Lower lobe of right lung (tissue), 2 donors: ENCODE data around the gene TM2D3. TPM values are rescaled to one million over a fixed set of nuclear protein-coding genes. Genes with fewer than 3 reads are reported as not detected.

ENCODE experiments used
- ATAC-seq, 2 donors: fragments of 200-7000 bp; cut with Tn5 transposase; one replicate each; pipeline ENCODE4 v1.9.1; 2020 to 2022; ENCODE audit warnings: mild to moderate bottlenecking in 2 of 2, moderate library complexity in 2 of 2
- DNase-seq: peaks from one replicate; pipeline ENCODE4 v3.0.0-alpha.2; 2020
- H3K27ac ChIP-seq: fragments of 200-600 bp; one replicate; pipeline ENCODE4 v1.8.0; 2022
- H3K27me3 ChIP-seq: fragments of 200-600 bp; one replicate; pipeline ENCODE4 v1.8.0; 2022; ENCODE audit warnings: low read depth
- H3K36me3 ChIP-seq: fragments of 200-600 bp; one replicate; pipeline ENCODE4 v1.8.0; 2022; ENCODE audit warnings: mild to moderate bottlenecking
- H3K4me1 ChIP-seq: fragments of 200-600 bp; one replicate; pipeline ENCODE4 v1.8.0; 2022
- H3K4me3 ChIP-seq: fragments of 200-600 bp; one replicate; pipeline ENCODE4 v1.8.0; 2022; ENCODE audit warnings: mild to moderate bottlenecking
- H3K9me3 ChIP-seq: fragments of 200-600 bp; one replicate; pipeline ENCODE4 v1.8.0; 2022
- intact Hi-C: fragments of 100-400 bp; cut with DNase I; formaldehyde crosslinking; loops from one replicate; pipeline ENCODE4 v1.11.0; 2022
- total RNA-seq: library from RNA; stranded (reverse); fragmentation: NEBNext Ultra II Directional; extraction: Animal tissue kit (Norgen Biotek cat#: 25700); gene quantifications from one replicate; pipeline ENCODE4 v1.2.1, GENCODE V29; 2021
- TF ChIP-seq, protein P1 (sequence below): fragments of 200-600 bp; IDR thresholded peaks from one replicate; pipeline ENCODE4 v1.8.0; 2022; ENCODE audit warnings: antibody characterized with exemption, mild to moderate bottlenecking
- donor health status: DM: no; HTN: yes; CAD: no; lungs with severe emphysema.

Gene TM2D3
- total RNA-seq, 1 donor from 2014 or later, result 49.2 TPM

DNA sequence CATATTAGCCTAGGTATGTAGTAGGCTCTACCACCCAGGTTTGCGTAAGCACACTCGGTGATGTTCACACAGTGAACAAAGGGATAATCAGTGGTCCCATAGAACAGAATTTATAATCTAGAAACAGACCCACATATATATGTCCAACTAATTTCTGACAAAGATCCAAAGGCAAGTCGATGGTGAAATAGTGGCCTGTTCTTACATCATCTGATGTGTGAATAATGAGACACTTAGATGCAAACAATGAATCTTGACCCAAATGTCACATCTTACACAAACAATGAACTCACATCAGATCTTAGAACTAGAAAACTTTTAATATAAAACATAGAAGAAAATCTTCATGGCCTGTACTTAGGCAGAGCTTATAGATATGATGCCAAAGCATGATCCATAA, 17.6 kb upstream of the TM2D3 start:
- Histone ChIP-seq H3K9me3 (no peaks in the 10 kb centered on the region), H3K4me3 (no peak overlapping the region), H3K36me3 (peaks cover 50% of the 10 kb centered on the region), H3K4me1 (no peaks in the 10 kb centered on the region), H3K27me3 (no peaks in the 10 kb centered on the region), H3K27ac (no peak overlapping the region)
- intact Hi-C loops, result no loop called here
- ATAC-seq (no peak), DNase-seq (no peak)
- TF ChIP-seq, protein P1, sequence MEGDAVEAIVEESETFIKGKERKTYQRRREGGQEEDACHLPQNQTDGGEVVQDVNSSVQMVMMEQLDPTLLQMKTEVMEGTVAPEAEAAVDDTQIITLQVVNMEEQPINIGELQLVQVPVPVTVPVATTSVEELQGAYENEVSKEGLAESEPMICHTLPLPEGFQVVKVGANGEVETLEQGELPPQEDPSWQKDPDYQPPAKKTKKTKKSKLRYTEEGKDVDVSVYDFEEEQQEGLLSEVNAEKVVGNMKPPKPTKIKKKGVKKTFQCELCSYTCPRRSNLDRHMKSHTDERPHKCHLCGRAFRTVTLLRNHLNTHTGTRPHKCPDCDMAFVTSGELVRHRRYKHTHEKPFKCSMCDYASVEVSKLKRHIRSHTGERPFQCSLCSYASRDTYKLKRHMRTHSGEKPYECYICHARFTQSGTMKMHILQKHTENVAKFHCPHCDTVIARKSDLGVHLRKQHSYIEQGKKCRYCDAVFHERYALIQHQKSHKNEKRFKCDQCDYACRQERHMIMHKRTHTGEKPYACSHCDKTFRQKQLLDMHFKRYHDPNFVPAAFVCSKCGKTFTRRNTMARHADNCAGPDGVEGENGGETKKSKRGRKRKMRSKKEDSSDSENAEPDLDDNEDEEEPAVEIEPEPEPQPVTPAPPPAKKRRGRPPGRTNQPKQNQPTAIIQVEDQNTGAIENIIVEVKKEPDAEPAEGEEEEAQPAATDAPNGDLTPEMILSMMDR, result no peak

DNA sequence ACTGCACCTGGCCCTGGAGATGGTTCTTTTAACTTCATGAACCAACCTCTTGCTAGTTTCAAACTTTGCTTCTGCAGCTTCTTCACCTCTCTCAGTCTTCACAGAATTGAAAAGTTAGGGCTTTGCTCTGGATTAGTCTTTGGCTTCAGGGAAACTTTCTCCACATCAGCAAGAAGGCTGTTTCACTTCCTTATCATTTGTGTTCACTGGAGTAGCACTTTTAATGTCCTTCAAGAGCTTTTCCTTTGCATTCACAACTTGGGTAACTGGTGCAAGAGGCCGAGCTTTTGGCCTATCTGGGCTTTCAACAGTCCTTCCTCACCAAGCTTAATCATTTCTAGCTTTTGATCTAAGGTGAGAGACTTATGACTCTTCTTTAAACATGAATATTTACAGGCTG, 15.7 kb upstream of the TM2D3 start:
- Histone ChIP-seq H3K27me3 (no peaks in the 10 kb centered on the region), H3K4me3 (no peak overlapping the region), H3K4me1 (no peaks in the 10 kb centered on the region), H3K36me3 (peaks cover 32% of the 10 kb centered on the region), H3K27ac (no peak overlapping the region), H3K9me3 (no peaks in the 10 kb centered on the region)
- intact Hi-C loops, result no loop called here
- TF ChIP-seq, protein P1, result no peak
- ATAC-seq, result no peak
- DNase-seq, result no peak

DNA sequence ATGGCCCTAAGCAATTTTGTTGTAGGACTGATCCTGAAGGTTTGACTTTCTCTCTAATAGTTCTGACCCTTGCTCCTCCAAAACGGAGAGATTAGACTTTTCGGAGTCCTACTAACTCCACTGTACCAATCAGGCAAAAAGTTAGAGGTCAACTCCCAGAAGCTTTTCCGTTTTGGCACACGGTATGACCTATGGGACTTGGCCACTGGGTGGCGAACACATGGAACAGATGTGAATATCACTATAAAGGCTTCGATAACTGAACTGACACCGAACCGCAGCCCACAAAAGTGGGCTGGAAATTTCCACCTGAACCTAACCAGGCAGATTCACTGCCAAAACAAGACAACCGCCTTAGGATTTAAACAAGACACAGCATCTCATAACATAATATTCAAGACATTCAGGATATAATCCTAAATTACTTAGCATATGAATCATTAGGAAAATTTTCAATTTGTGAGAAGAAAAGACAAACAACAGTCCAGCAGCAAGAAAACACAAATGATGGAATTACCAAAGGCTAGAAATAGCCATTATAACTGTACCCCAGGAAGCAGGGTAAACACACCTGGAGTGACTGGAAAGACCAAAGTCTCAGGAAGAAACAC, 12.2 kb upstream of the TM2D3 start:
- intact Hi-C loops, result no loop called here
- H3K27ac ChIP-seq, result no peak overlapping the region
- no peaks in the 10 kb centered on the region for H3K9me3 ChIP-seq
- no peaks in the 10 kb centered on the region for H3K4me1 ChIP-seq
- no peaks in the 10 kb centered on the region for H3K27me3 ChIP-seq
- DNase-seq (no peak), ATAC-seq (no peak)
- TF ChIP-seq, protein P1, result no peak
- no peak overlapping the region for H3K4me3 ChIP-seq
- H3K36me3 ChIP-seq, result peaks cover 18% of the 10 kb centered on the region

DNA sequence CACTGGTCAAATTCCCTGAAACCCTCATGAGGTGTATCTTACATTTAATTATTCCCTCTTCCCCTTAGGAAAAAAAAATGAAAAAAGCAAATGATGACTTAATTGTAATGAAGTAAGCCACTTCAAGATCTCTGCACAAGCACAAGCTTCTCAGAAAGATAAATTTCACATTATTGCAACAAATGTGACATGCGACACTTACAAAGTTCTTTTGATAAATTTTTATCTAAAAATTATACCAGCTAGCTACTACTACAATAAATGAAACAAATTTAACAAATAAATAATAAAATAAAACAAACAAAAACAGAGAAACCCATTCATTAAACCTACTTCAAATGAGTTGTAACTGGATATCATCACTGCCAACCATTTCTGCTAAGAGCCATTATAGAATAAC, 10.0 kb upstream of the TM2D3 start:
- intact Hi-C loops, result no loop called here
- H3K9me3 ChIP-seq, result no peaks in the 10 kb centered on the region
- H3K36me3 ChIP-seq, result peaks cover 15% of the 10 kb centered on the region
- H3K27me3 ChIP-seq, result no peaks in the 10 kb centered on the region
- peaks cover 6% of the 10 kb centered on the region for H3K4me1 ChIP-seq
- H3K4me3 ChIP-seq, result no peak overlapping the region
- TF ChIP-seq, protein P1, result no peak
- H3K27ac ChIP-seq, result no peak overlapping the region
- ATAC-seq, result no peak
- DNase-seq, result no peak

DNA sequence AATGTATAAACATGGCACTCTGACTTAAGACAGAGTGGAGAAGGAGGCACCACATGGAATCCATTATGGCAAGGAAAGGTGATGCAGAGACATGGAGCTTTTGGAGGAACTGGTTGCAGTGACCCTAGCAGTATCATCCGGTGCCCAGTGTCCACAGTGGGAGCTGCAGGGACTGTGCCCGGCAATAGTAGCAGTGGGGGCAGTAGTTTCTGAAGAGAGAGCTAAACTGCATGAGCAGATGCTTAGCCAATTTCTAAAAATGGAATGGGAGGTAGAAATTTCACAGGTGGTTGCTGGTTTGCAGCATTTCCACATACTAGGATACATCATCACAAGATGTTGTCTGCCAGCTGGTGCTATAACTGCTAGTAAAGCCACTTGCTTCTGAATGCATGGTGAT, 7.8 kb upstream of the TM2D3 start:
- Histone ChIP-seq H3K4me3 (no peak overlapping the region), H3K4me1 (peaks cover 6% of the 10 kb centered on the region), H3K9me3 (no peaks in the 10 kb centered on the region), H3K27me3 (no peaks in the 10 kb centered on the region), H3K27ac (no peak overlapping the region), H3K36me3 (peaks cover 26% of the 10 kb centered on the region)
- TF ChIP-seq, protein P1, result no peak
- ATAC-seq (no peak), DNase-seq (no peak)
- intact Hi-C loops, result no loop called here
